ENCODE data around the gene PACRG. TPM values are rescaled to one million over a fixed set of nuclear protein-coding genes. Genes with fewer than 3 reads are reported as not detected.
"Not testable (repeated sequence)": the region's sequence is repeated elsewhere in the genome, so short reads cannot be mapped to it uniquely, and the experiment has no call there.

PACRG gene
- total RNA-seq, 4 donors from 2014 or later: 1.7 to 7.7 (median 3.7) TPM

DNA sequence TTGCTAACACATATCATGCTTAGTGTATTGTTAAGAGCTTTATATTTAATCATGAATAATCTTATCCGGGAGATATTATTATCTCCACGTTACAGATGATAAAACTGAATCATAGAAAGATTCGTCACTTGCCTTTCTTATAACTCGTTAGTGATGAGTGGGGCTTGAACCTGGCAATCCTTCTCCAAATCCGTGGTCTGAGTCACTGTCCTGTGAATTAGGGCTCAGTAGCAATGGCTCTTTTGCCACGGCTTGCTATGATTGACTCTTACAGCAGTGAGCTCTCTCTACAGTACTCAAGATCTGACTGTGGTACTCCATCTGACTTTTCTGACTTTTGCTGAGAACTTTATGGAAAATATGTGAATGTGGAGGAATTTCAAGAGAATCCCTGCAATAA, 246.9 kb downstream of the PACRG start:
- WGBS, 2 donors: 83 to 89% methylated on average over 6 of the region's 6 CpGs
- TF ChIP-seq, protein P1, sequence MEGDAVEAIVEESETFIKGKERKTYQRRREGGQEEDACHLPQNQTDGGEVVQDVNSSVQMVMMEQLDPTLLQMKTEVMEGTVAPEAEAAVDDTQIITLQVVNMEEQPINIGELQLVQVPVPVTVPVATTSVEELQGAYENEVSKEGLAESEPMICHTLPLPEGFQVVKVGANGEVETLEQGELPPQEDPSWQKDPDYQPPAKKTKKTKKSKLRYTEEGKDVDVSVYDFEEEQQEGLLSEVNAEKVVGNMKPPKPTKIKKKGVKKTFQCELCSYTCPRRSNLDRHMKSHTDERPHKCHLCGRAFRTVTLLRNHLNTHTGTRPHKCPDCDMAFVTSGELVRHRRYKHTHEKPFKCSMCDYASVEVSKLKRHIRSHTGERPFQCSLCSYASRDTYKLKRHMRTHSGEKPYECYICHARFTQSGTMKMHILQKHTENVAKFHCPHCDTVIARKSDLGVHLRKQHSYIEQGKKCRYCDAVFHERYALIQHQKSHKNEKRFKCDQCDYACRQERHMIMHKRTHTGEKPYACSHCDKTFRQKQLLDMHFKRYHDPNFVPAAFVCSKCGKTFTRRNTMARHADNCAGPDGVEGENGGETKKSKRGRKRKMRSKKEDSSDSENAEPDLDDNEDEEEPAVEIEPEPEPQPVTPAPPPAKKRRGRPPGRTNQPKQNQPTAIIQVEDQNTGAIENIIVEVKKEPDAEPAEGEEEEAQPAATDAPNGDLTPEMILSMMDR (IDR thresholded peaks at IDR 0.05): no peak
- TF ChIP-seq POLR2A (IDR thresholded peaks at IDR 0.05): no peak
- Histone ChIP-seq H3K36me3 (no peaks in the 10 kb centered on the region), H3K27me3 (no peaks in the 10 kb centered on the region), H3K9me3 (no peaks in the 10 kb centered on the region), H3K4me1 (no peaks in the 10 kb centered on the region), H3K4me3 (replicated peaks in 1 of 3) (no peak overlapping the region), H3K27ac (no peak overlapping the region)
- intact Hi-C loops (cut with DNase I): no loop called here
- no peak for DNase-seq

DNA sequence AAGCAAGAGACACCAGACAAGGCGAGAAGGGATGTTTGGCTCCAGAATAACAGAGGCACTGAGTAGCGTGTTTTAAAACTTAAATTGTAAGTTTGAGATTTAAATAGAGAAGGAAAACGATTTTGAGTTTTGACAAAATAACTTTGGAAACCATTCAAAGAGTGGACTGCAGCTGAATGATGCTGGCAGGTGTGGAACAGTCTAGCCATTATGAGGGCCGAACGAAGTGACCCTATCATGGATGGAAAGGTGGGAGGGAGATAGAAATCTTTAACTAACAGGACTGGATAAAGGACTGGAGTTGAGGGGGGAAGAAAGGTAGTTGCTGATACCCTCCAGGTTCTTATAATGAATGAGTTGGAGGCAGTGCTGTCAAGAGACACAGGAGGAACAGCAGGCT, 248.4 kb downstream of the PACRG start:
- intact Hi-C loops (cut with DNase I): no loop called here
- WGBS, 2 donors: 79% methylated on average over 5 of the region's 5 CpGs
- Histone ChIP-seq H3K36me3 (no peaks in the 10 kb centered on the region), H3K27me3 (no peaks in the 10 kb centered on the region), H3K9me3 (no peaks in the 10 kb centered on the region), H3K4me1 (no peaks in the 10 kb centered on the region), H3K4me3 (replicated peaks in 1 of 3) (no peak overlapping the region), H3K27ac (no peak overlapping the region)
- TF ChIP-seq, protein P1 (IDR thresholded peaks at IDR 0.05): no peak
- TF ChIP-seq POLR2A (IDR thresholded peaks at IDR 0.05): no peak
- DNase-seq: no peak

DNA sequence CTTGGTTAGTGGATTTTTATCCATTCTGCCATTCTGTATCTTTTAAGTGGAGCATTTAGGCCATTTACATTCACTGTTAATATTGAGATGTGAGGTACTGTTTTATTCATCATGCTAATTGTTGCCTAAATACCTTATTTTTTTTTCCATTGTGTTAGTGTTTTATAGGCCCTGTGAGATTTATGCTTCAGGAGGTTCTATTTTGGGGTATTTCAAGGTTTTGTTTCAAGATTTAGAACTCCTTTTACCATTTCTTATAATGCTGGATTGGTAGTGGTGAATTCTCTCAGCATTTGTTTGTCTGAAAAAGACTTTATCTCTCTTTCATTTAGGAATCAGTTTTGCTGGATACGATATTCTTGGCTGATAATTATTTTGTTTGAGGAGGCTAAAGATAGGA, 255.5 kb downstream of the PACRG start:
- H3K27ac ChIP-seq; H3K27me3 ChIP-seq; intact Hi-C loops (cut with DNase I); DNase-seq; H3K4me3 ChIP-seq (replicated peaks in 1 of 3); H3K36me3 ChIP-seq; H3K9me3 ChIP-seq; H3K4me1 ChIP-seq: not testable (repeated sequence)
- WGBS, 2 donors: 95 to 98% methylated on average over 1 of the region's 1 CpG

DNA sequence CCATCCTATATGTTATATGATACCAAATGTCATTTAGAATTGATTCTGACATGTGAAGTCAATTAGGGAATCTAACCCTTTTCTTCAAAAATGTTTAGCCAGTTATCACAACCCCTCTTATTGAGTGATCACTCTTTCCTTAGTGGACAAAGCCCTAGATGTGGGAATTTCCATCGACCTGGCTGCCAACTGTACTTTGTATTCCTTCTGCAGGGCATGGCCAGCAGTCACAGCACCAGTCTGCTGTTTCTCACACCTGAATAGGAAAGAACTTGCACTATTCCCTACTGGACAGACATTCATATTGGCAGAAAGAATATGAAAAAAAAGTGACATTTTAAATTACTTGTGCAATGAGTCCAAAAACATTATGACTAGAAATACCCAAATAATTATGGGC, 271.0 kb downstream of the PACRG start:
- DNase-seq: no peak
- Histone ChIP-seq H3K9me3 (no peaks in the 10 kb centered on the region), H3K27ac (no peak overlapping the region), H3K36me3 (no peaks in the 10 kb centered on the region), H3K4me3 (replicated peaks in 1 of 3) (no peak overlapping the region), H3K4me1 (no peaks in the 10 kb centered on the region), H3K27me3 (no peaks in the 10 kb centered on the region)
- WGBS, 2 donors: 67 to 70% methylated on average over 1 of the region's 1 CpG
- TF ChIP-seq POLR2A (IDR thresholded peaks at IDR 0.05): no peak
- TF ChIP-seq, protein P1 (IDR thresholded peaks at IDR 0.05): no peak
- intact Hi-C loops (cut with DNase I): no loop called here

DNA sequence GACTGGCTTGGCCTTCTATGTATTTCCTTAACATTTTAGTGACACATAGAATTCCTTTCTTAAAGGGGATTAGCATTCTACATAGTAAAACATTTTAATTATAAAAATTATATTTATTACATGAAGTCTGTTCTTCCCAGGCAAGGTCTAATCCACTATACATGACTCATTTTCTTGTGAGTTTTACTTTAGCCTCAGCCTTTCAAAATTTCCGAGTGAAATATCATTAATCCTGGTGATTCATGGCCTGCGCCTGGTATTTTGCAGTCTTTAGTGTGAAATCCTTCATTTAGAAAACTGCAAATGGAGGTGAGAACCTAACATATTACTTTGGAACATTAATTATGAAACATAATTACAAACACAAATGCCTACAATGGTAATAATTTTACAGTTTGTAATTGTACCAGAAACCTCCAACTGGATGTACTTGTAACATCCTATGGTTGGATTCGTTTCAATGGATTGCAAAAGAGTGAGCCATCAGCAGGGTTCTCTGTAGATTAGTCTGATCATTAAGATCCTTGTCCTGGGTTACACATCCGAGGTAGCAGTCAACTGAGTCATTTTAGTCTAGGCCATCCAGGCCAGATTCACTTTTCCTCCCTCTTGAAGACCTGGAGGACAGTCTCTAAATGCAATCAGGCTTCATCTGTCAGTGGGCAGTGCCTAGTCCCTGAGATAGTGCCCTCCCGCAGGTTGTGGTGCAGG, 272.0 kb downstream of the PACRG start:
- Histone ChIP-seq H3K27me3 (no peaks in the 10 kb centered on the region), H3K27ac (no peak overlapping the region), H3K4me3 (replicated peaks in 1 of 3) (no peak overlapping the region), H3K4me1 (no peaks in the 10 kb centered on the region), H3K36me3 (no peaks in the 10 kb centered on the region), H3K9me3 (no peaks in the 10 kb centered on the region)
- intact Hi-C loops (cut with DNase I): no loop called here
- whole genome bisulfite sequencing, 2 donors: 83 to 90% methylated on average over 5 of the region's 5 CpGs
- no peak for DNase-seq
- no peak for TF ChIP-seq POLR2A (IDR thresholded peaks at IDR 0.05)
- TF ChIP-seq, protein P1 (IDR thresholded peaks at IDR 0.05): no peak
